Caco-2 (cell line): ENCODE results near the gene TLE1. TPM values are rescaled to one million over a fixed set of nuclear protein-coding genes. Genes with fewer than 3 reads are reported as not detected.

Experiments used
- BruUV-seq: library from RNA; stranded (reverse); fragments of 400-500 nt; replicated peaks from 2 replicates; lab custom pipeline; 2021; lab: Mats Ljungman, UMichigan
- CTCF ChIA-PET: fragments of 300-600 bp; sonication (Branson Sonifier 250); formaldehyde crosslinking; loops from one replicate; lab custom pipeline; 2022; ENCODE audit warnings: antibody characterized with exemption; lab: Charles Lee
- POLR2A ChIA-PET: fragments of 300-600 bp; sonication (Branson Sonifier 250); formaldehyde crosslinking; loops from one replicate; lab custom pipeline; 2022; ENCODE audit warnings: antibody characterized with exemption; lab: Charles Lee
- DNase-seq, 2 experiments: peaks; one replicate each; pipeline versions ENCODE4 v3.0.0 to v3.0.0-alpha.2; 2020 to 2022
- H3K27me3 ChIP-seq: replicated peaks from 2 replicates; pipeline ENCODE4 v1.6.0; 2011; ENCODE audit warnings: low read length; ENCODE audit not compliant: control insufficient read depth, insufficient read depth
- H3K36me3 ChIP-seq: 2 replicates; pipeline ENCODE4 v1.5.1; 2011; ENCODE audit warnings: low read length; ENCODE audit not compliant: control insufficient read depth, insufficient read depth
- H3K4me1 ChIP-seq: fragments of 250-450 bp; sonication (Bioruptor Pico); 2 replicates; pipeline ENCODE4 v1.5.1; 2020; ENCODE audit warnings: mild to moderate bottlenecking
- H3K4me3 ChIP-seq: 2 replicates; pipeline ENCODE4 v1.5.1; 2011; ENCODE audit warnings: low read depth, mild to moderate bottlenecking, control low read depth, low read length
- H3K9me3 ChIP-seq: fragments of 250-450 bp; sonication (Bioruptor Pico); 2 replicates; pipeline ENCODE4 v1.5.1; 2020; ENCODE audit warnings: mild to moderate bottlenecking, moderate library complexity
- H3K27ac Mint-ChIP-seq: one replicate; pipeline ENCODE4 v1.8.0; 2022; ENCODE audit warnings: mixed read lengths; ENCODE audit not compliant: unreplicated experiment
- H3K27me3 Mint-ChIP-seq: one replicate; pipeline ENCODE4 v1.8.0; 2022; ENCODE audit warnings: mixed read lengths; ENCODE audit not compliant: insufficient read depth, unreplicated experiment
- H3K36me3 Mint-ChIP-seq: one replicate; pipeline ENCODE4 v1.8.0; 2022; ENCODE audit warnings: mild to moderate bottlenecking, mixed read lengths; ENCODE audit not compliant: insufficient read depth, unreplicated experiment
- H3K4me1 Mint-ChIP-seq: one replicate; pipeline ENCODE4 v1.8.0; 2022; ENCODE audit warnings: low read depth, mixed read lengths; ENCODE audit not compliant: unreplicated experiment
- H3K4me3 Mint-ChIP-seq: one replicate; pipeline ENCODE4 v1.8.0; 2022; ENCODE audit warnings: mild to moderate bottlenecking, moderate library complexity, mixed read lengths; ENCODE audit not compliant: unreplicated experiment
- H3K9me3 Mint-ChIP-seq: one replicate; pipeline ENCODE4 v1.8.0; 2022; ENCODE audit warnings: mixed read lengths; ENCODE audit not compliant: unreplicated experiment
- intact Hi-C: fragments of 100-400 bp; cut with micrococcal nuclease; formaldehyde crosslinking; loops from one replicate; pipeline ENCODE4 v1.10.0; 2022; ENCODE audit not compliant: unreplicated experiment
- total RNA-seq: library from RNA; stranded (reverse); gene quantifications from 2 replicates; pipeline ENCODE4 v1.2.3, GENCODE V29; 2022
- TF ChIP-seq, protein P1 (sequence below), 2 experiments: fragments of 200-600 bp in 1 of 2; IDR thresholded peaks; 1 replicate in 1 of 2; 2 replicates in 1 of 2; pipeline versions ENCODE4 v1.5.1 to v1.8.0; 2011 to 2022; ENCODE audit warnings: antibody characterized with exemption in 1 of 2, control low read depth in 1 of 2, inconsistent platforms in 1 of 2, low read depth in 1 of 2, low read length in 1 of 2, mild to moderate bottlenecking in 1 of 2, moderate library complexity in 1 of 2; ENCODE audit not compliant: insufficient read depth in 1 of 2, severe bottlenecking in 1 of 2, unreplicated experiment in 1 of 2

Gene TLE1
- total RNA-seq, 1 experiment from 2014 or later: 18.3 TPM

DNA sequence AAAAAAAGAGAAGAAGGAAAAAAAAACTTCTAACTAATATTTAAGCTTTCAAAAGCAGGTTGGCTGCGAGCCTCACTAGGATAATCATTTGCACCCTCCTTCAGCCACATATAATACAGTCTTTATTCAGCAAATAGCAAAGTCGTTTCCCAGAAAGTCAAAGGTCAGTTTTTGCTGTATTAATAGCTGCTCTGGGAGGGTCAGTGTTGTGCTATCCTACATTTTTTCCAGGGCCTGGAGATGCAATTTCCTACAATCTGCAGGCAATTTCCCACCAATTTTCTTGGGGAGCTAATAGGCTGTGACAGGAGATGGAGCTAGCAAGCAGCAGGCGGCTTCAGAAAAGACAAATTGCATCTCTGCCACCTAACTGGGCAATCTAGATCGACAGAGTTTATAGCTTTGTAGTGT is 136.8 kb downstream of the TLE1 start:
- no peaks in the 10 kb centered on the region for H3K36me3 ChIP-seq
- no peak overlapping the region for H3K27ac Mint-ChIP-seq
- H3K4me3 Mint-ChIP-seq: no peak overlapping the region
- H3K9me3 Mint-ChIP-seq: no peaks in the 10 kb centered on the region
- H3K27me3 Mint-ChIP-seq: no peaks in the 10 kb centered on the region
- H3K4me1 Mint-ChIP-seq: peaks cover 5% of the 10 kb centered on the region
- CTCF ChIA-PET: no interaction called here
- no peaks in the 10 kb centered on the region for H3K9me3 ChIP-seq
- no peak for DNase-seq
- TF ChIP-seq, protein P1, sequence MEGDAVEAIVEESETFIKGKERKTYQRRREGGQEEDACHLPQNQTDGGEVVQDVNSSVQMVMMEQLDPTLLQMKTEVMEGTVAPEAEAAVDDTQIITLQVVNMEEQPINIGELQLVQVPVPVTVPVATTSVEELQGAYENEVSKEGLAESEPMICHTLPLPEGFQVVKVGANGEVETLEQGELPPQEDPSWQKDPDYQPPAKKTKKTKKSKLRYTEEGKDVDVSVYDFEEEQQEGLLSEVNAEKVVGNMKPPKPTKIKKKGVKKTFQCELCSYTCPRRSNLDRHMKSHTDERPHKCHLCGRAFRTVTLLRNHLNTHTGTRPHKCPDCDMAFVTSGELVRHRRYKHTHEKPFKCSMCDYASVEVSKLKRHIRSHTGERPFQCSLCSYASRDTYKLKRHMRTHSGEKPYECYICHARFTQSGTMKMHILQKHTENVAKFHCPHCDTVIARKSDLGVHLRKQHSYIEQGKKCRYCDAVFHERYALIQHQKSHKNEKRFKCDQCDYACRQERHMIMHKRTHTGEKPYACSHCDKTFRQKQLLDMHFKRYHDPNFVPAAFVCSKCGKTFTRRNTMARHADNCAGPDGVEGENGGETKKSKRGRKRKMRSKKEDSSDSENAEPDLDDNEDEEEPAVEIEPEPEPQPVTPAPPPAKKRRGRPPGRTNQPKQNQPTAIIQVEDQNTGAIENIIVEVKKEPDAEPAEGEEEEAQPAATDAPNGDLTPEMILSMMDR (IDR thresholded peaks at IDR 0.05; ENCODE audit: insufficient read depth in 1 of 2, low read depth in 1 of 2, low read length in 1 of 2, severe bottlenecking in 1 of 2, unreplicated experiment in 1 of 2): no peak
- H3K36me3 Mint-ChIP-seq: no peaks in the 10 kb centered on the region
- no peak overlapping the region for H3K4me3 ChIP-seq
- H3K4me1 ChIP-seq: no peaks in the 10 kb centered on the region
- no peaks in the 10 kb centered on the region for H3K27me3 ChIP-seq
- intact Hi-C loops: no loop called here
- POLR2A ChIA-PET: interaction anchor here (0.7 kb wide), 1 partner anchor 135 kb away, joined by 3 read pairs; no protein-coding TSS in a partner anchor
- no TSS peak for BruUV-seq

DNA sequence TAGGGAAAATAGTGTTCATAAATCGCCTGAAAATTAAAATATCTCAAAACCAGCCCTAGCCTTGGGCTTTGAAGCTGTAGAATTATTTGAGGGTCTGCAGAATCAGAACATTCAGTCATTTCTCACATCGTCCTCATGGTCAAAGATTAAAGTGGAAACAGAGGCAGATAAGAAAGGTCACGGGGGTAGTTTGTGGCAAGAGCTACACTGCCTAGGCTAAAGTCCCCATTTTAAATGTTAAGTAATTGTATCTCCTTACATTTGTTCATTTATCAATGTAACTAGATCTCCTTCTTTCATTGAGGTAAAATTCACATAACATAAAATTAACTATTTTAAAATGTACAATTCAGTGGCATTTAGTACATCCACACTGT is 139.2 kb downstream of the TLE1 start:
- no peak overlapping the region for H3K4me3 Mint-ChIP-seq
- peaks cover 5% of the 10 kb centered on the region for H3K4me1 Mint-ChIP-seq
- TF ChIP-seq, protein P1 (IDR thresholded peaks at IDR 0.05; ENCODE audit: insufficient read depth in 1 of 2, low read depth in 1 of 2, low read length in 1 of 2, severe bottlenecking in 1 of 2, unreplicated experiment in 1 of 2): no peak
- H3K4me3 ChIP-seq: no peak overlapping the region
- no peaks in the 10 kb centered on the region for H3K36me3 ChIP-seq
- ChIA-PET POLR2A (interaction anchor here (0.5 kb wide), 1 partner anchor 51 kb away, joined by 4 read pairs; no protein-coding TSS in a partner anchor), CTCF (no interaction called here)
- H3K4me1 ChIP-seq: no peaks in the 10 kb centered on the region
- BruUV-seq: no TSS peak
- H3K36me3 Mint-ChIP-seq: no peaks in the 10 kb centered on the region
- no peak for DNase-seq
- H3K9me3 Mint-ChIP-seq: no peaks in the 10 kb centered on the region
- H3K27me3 ChIP-seq: no peaks in the 10 kb centered on the region
- no peak overlapping the region for H3K27ac Mint-ChIP-seq
- H3K9me3 ChIP-seq: no peaks in the 10 kb centered on the region
- no peaks in the 10 kb centered on the region for H3K27me3 Mint-ChIP-seq
- intact Hi-C loops: no loop called here

DNA sequence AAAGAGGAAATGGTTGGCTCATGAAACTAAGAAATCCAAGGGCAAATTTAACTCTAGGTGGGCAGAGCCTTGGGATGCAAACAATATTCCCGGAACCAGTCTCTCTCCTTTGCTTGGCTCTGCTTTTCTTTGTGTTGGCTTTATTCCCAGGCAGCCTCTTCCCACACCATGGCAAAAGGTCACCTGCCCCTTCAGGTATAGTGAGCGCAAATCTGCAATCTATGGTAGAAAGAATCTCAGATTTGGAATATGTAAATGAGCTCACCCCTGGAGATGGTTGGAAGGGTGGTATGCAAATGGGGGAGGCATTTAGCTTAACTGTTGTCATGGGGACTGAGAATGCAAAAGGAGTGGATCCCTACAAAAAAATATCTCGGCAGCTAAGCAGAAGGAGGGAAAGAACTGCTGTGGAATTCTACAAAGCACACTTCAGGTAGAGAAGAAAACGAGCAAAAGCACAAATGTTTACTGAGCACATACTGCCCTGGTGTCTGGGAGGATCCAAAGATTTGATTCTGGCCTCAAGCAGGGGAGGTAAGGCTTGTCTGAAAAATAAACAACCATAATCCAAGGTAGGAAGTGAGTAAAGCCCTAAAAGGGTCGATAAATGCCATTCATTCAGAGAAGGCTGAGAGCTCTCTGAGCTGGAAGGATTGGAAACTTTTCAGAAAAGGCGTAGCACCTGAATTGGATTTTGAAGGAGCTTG is 139.7 kb downstream of the TLE1 start:
- Mint-ChIP-seq H3K4me3 (no peak overlapping the region), H3K27me3 (no peaks in the 10 kb centered on the region), H3K9me3 (no peaks in the 10 kb centered on the region), H3K36me3 (no peaks in the 10 kb centered on the region), H3K27ac (no peak overlapping the region), H3K4me1 (peaks cover 5% of the 10 kb centered on the region)
- intact Hi-C loops: no loop called here
- Histone ChIP-seq H3K4me3 (no peak overlapping the region), H3K4me1 (no peaks in the 10 kb centered on the region), H3K27me3 (no peaks in the 10 kb centered on the region), H3K36me3 (no peaks in the 10 kb centered on the region), H3K9me3 (no peaks in the 10 kb centered on the region)
- no TSS peak for BruUV-seq
- no peak for DNase-seq
- TF ChIP-seq, protein P1 (IDR thresholded peaks at IDR 0.05; ENCODE audit: insufficient read depth in 1 of 2, low read depth in 1 of 2, low read length in 1 of 2, severe bottlenecking in 1 of 2, unreplicated experiment in 1 of 2): no peak
- CTCF ChIA-PET: no interaction called here
- POLR2A ChIA-PET: no interaction called here
